ENCODE data around the gene EPM2A. TPM values are rescaled to one million over a fixed set of nuclear protein-coding genes. Genes with fewer than 3 reads are reported as not detected.
A peak's percentile ranks its signal among the peaks of the same experiment; 100 is the strongest.

EPM2A gene
- total RNA-seq, 1 donor from 2014 or later = 17.7 TPM

DNA sequence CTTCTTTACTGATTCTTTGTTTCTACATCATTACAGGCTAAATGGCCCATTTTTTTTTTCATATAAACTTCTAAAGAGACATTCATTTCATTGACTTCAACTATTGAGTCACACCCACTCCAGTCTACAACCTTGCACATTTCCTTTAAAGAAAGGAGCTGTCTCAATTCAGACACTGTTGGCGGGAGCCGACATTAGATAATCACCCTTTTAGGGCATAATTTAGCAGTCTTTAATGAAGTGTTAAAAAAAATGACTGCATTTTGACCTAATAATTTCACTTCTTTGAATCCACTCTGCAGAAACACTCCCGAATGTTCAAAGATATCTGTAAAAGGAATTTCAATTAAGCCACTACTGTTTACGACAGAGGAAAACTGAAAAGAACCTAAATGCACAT, 1.5 kb downstream of the EPM2A start:
- peak overlapping the region in 2 of 3 donors; percentile 23 to 85 for H3K9ac ChIP-seq (ENCODE audit: low read depth in 1 of 3, low read length in 3 of 3)
- H3K4me1 ChIP-seq (ENCODE audit: control insufficient read depth in 3 of 3, insufficient read depth in 3 of 3, low read length in 3 of 3) = peaks cover 0 to 10% (median 4%) of the 10 kb centered on the region in 3 donors
- no peaks in the 10 kb centered on the region for H3K36me3 ChIP-seq (ENCODE audit: control insufficient read depth in 3 of 3, insufficient read depth in 3 of 3, low read length in 3 of 3)
- no peaks in the 10 kb centered on the region for H3K9me3 ChIP-seq (ENCODE audit: control insufficient read depth in 3 of 3, low read length in 3 of 3)
- no peaks in the 10 kb centered on the region for H3K27me3 ChIP-seq (ENCODE audit: control insufficient read depth in 3 of 3, insufficient read depth in 3 of 3, low read length in 3 of 3)
- H3K4me3 ChIP-seq (ENCODE audit: low read length in 3 of 3) = peak overlapping the region in 2 of 3 donors; percentile 76
- peak overlapping the region; percentile 99 for H3K27ac ChIP-seq (ENCODE audit: low read depth, low read length)

DNA sequence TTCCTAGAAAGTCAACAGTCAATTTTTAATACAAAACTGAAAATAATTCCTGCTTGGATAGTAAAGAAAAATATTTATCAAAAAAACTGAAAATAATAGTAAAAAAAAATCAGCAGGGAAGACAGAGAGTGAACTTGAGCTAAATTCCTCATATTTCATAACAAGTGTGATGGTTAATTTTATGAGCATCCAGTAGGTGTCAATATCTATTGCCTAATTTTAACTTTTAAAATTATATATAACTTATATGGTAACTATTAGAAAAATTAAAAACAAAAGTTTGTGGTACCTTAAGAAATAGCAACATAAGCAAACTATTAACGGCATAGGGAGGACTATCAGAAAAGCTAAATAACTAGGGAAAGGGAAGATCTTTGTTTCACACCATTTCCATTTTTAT, 2.1 kb downstream of the EPM2A start:
- H3K9ac ChIP-seq (ENCODE audit: low read depth in 1 of 3, low read length in 3 of 3) = no peak overlapping the region
- peaks cover 0 to 10% (median 4%) of the 10 kb centered on the region in 3 donors for H3K4me1 ChIP-seq (ENCODE audit: control insufficient read depth in 3 of 3, insufficient read depth in 3 of 3, low read length in 3 of 3)
- H3K4me3 ChIP-seq (ENCODE audit: low read length in 3 of 3) = no peak overlapping the region
- H3K9me3 ChIP-seq (ENCODE audit: control insufficient read depth in 3 of 3, low read length in 3 of 3) = no peaks in the 10 kb centered on the region
- no peak overlapping the region for H3K27ac ChIP-seq (ENCODE audit: low read depth, low read length)
- no peaks in the 10 kb centered on the region for H3K36me3 ChIP-seq (ENCODE audit: control insufficient read depth in 3 of 3, insufficient read depth in 3 of 3, low read length in 3 of 3)
- no peaks in the 10 kb centered on the region for H3K27me3 ChIP-seq (ENCODE audit: control insufficient read depth in 3 of 3, insufficient read depth in 3 of 3, low read length in 3 of 3)

DNA sequence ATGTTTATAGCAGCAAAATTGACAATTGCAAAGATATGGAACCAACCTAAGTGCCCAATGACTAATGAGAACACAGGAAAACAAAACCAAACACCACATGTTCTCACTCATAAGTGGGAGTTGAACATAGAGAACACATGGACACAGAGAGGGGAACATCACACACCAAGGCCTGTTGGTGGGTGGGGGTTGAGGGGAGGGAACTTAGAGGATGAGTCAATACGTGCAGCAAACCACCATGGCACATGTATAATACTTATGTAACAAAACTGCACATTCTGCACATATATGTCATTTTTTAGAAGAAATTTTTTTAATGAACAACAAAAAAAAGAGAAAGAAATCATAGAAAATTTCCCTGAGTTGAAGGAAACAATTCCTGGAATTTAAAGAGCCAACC, 3.9 kb downstream of the EPM2A start:
- H3K9ac ChIP-seq (ENCODE audit: low read depth in 1 of 3, low read length in 3 of 3) = no peak overlapping the region
- no peaks in the 10 kb centered on the region for H3K36me3 ChIP-seq (ENCODE audit: control insufficient read depth in 3 of 3, insufficient read depth in 3 of 3, low read length in 3 of 3)
- H3K9me3 ChIP-seq (ENCODE audit: control insufficient read depth in 3 of 3, low read length in 3 of 3) = no peaks in the 10 kb centered on the region
- H3K4me3 ChIP-seq (ENCODE audit: low read length in 3 of 3) = no peak overlapping the region
- no peak overlapping the region for H3K27ac ChIP-seq (ENCODE audit: low read depth, low read length)
- H3K4me1 ChIP-seq (ENCODE audit: control insufficient read depth in 3 of 3, insufficient read depth in 3 of 3, low read length in 3 of 3) = peaks cover 0 to 10% (median 4%) of the 10 kb centered on the region in 3 donors
- no peaks in the 10 kb centered on the region for H3K27me3 ChIP-seq (ENCODE audit: control insufficient read depth in 3 of 3, insufficient read depth in 3 of 3, low read length in 3 of 3)

DNA sequence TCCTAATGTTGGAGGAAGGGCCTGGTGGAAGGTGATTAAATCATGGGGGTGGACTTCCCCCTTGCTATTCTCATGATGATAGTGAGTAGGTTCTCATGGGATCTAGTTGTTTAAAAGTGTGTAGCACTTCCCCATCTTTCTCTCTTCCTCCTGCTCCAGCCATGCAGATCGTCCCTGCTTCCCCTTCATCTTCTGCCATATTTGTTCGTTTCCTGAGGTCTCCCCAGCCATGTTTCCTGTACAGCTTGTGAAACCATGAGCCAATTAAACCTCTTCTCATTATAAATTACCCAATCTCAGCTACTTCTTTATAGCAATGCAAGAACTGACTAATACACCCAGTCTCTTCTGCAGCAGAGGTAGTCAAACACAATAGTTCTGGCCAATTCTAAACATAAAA, 5.4 kb downstream of the EPM2A start:
- H3K27ac ChIP-seq (ENCODE audit: low read depth, low read length) = no peak overlapping the region
- H3K27me3 ChIP-seq (ENCODE audit: control insufficient read depth in 3 of 3, insufficient read depth in 3 of 3, low read length in 3 of 3) = no peaks in the 10 kb centered on the region
- H3K9me3 ChIP-seq (ENCODE audit: control insufficient read depth in 3 of 3, low read length in 3 of 3) = no peaks in the 10 kb centered on the region
- H3K4me1 ChIP-seq (ENCODE audit: control insufficient read depth in 3 of 3, insufficient read depth in 3 of 3, low read length in 3 of 3) = peaks cover 0 to 8% (median 4%) of the 10 kb centered on the region in 3 donors
- H3K4me3 ChIP-seq (ENCODE audit: low read length in 3 of 3) = no peak overlapping the region
- H3K36me3 ChIP-seq (ENCODE audit: control insufficient read depth in 3 of 3, insufficient read depth in 3 of 3, low read length in 3 of 3) = no peaks in the 10 kb centered on the region
- no peak overlapping the region for H3K9ac ChIP-seq (ENCODE audit: low read depth in 1 of 3, low read length in 3 of 3)

DNA sequence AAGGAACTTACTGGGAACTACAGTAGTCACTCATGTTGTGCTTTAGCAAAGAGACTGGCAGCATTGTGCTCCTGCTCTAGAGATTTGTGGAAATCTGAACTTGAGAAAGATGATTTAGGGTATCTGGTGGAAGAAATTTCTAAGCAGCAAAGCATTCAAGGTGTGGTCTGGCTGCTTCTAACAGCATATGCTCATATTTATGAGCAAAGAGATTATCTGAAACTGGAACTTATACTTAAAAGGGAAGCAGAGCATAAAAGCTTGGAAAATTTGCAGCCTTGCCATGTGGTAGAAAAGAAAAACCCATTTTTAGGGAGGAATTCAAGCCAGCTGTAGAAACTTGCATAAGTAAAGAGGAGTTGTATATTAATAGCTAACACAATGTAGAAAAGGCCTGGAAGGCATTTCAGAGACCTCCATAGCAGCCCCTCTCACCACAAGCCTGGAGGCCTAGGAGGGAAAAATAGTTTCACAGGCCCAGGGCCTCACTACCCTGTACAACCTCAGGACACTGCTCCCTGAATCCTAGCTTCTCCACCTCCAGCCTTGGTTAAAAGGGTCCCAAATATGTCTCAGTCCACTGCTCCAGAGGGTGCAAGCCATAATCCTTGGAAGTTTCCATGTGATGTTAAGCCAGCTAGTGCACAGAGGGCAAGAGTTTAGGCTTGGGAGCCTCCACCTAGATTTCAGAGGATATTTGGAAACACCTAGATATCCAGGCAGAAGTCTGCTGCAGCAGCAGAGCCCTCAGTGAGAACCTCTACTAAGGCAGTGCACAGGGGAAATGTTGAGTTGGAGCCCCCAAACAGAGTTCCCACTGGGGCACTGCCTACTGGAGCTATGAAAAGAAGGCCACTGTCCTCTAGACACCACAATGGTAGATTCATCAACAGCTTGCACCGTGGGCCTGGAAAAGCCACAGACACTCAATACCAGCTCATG, 6.6 kb downstream of the EPM2A start:
- no peaks in the 10 kb centered on the region for H3K36me3 ChIP-seq (ENCODE audit: control insufficient read depth in 3 of 3, insufficient read depth in 3 of 3, low read length in 3 of 3)
- H3K9me3 ChIP-seq (ENCODE audit: control insufficient read depth in 3 of 3, low read length in 3 of 3) = no peaks in the 10 kb centered on the region

DNA sequence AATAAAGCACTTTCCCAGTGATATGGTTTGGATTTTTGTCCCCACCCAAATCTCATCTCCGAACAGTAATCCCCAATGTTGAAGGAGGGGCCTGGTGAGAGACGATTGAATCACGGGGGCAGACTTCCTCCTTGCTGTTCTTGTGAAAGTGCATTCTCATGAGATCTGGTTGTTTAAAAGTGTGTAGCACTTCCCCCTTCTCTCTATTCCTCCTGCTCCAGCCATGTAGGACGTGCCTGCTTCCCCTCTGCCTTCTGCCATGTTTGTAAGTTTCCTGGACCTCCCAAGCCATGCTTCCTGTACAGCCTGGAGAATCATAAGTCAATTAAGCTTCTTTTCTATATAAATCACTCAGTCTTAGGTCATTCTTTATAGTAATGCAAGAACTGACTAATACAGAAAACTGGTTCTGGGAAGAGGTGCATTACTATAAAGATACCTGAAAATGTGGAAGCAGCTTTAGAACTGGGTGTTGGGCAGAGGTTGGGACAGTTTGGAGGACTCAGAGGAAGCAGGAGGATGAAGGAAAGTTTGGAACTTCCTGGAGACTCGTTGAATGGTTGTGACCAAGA, 7.4 kb downstream of the EPM2A start:
- Histone ChIP-seq H3K27me3 (ENCODE audit: control insufficient read depth in 3 of 3, insufficient read depth in 3 of 3, low read length in 3 of 3) (no peaks in the 10 kb centered on the region), H3K9me3 (ENCODE audit: control insufficient read depth in 3 of 3, low read length in 3 of 3) (no peaks in the 10 kb centered on the region), H3K36me3 (ENCODE audit: control insufficient read depth in 3 of 3, insufficient read depth in 3 of 3, low read length in 3 of 3) (no peaks in the 10 kb centered on the region), H3K9ac (ENCODE audit: low read depth in 1 of 3, low read length in 3 of 3) (no peak overlapping the region), H3K4me1 (ENCODE audit: control insufficient read depth in 3 of 3, insufficient read depth in 3 of 3, low read length in 3 of 3) (no peaks in the 10 kb centered on the region), H3K4me3 (ENCODE audit: low read length in 3 of 3) (no peak overlapping the region), H3K27ac (ENCODE audit: low read depth, low read length) (no peak overlapping the region)

More for the DNA sequence above, 6.6 kb downstream of the EPM2A start:
- no peak overlapping the region for H3K27ac ChIP-seq (ENCODE audit: low read depth, low read length)
- H3K9ac ChIP-seq (ENCODE audit: low read depth in 1 of 3, low read length in 3 of 3) = no peak overlapping the region
- no peak overlapping the region for H3K4me3 ChIP-seq (ENCODE audit: low read length in 3 of 3)
- H3K27me3 ChIP-seq (ENCODE audit: control insufficient read depth in 3 of 3, insufficient read depth in 3 of 3, low read length in 3 of 3) = no peaks in the 10 kb centered on the region
- peaks cover 0 to under 1% (median under 1%) of the 10 kb centered on the region in 3 donors for H3K4me1 ChIP-seq (ENCODE audit: control insufficient read depth in 3 of 3, insufficient read depth in 3 of 3, low read length in 3 of 3)

DNA sequence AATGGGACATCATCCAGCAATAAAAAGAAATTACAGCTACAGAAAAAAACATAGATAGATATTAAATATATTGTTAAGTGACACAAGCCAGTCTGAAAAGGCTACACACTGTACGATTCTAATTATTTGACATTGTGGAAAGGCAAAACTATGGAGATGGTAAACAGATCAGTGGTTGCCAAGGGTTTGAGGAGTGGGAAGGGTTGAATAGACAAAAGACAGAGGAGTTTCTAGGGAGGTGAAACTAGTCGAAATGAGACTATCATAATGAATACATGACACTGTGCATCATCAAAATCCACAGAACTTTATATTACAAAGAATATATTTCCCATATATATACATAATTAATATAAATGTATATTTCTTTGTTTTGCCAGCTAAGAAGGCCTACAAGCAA, 9.8 kb downstream of the EPM2A start:
- Histone ChIP-seq H3K4me1 (ENCODE audit: control insufficient read depth in 3 of 3, insufficient read depth in 3 of 3, low read length in 3 of 3) (no peaks in the 10 kb centered on the region), H3K27ac (ENCODE audit: low read depth, low read length) (no peak overlapping the region), H3K9me3 (ENCODE audit: control insufficient read depth in 3 of 3, low read length in 3 of 3) (no peaks in the 10 kb centered on the region), H3K36me3 (ENCODE audit: control insufficient read depth in 3 of 3, insufficient read depth in 3 of 3, low read length in 3 of 3) (no peaks in the 10 kb centered on the region), H3K9ac (ENCODE audit: low read depth in 1 of 3, low read length in 3 of 3) (no peak overlapping the region), H3K4me3 (ENCODE audit: low read length in 3 of 3) (no peak overlapping the region), H3K27me3 (ENCODE audit: control insufficient read depth in 3 of 3, insufficient read depth in 3 of 3, low read length in 3 of 3) (no peaks in the 10 kb centered on the region)

DNA sequence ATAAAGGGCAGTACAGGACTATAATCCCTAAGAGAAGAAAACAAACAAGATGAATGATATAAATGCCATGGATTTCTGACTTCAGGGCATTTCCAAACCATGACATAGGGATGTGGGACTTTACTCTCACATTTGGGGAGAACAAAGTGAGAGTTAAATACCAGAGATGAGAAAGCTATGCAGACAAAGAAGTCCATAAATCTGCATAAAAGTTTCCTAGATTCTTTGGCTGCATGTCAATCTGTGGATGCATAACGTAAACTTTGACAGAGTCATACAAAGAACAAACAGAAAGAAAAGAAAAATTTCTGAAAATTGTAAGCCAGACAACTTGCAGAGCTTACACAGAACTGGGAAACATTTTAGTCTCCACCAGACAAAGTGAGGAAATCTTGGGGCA, 11.7 kb downstream of the EPM2A start:
- Histone ChIP-seq H3K4me1 (ENCODE audit: control insufficient read depth in 3 of 3, insufficient read depth in 3 of 3, low read length in 3 of 3) (no peaks in the 10 kb centered on the region), H3K9ac (ENCODE audit: low read depth in 1 of 3, low read length in 3 of 3) (no peak overlapping the region), H3K36me3 (ENCODE audit: control insufficient read depth in 3 of 3, insufficient read depth in 3 of 3, low read length in 3 of 3) (peaks cover 0 to 3% (median 0%) of the 10 kb centered on the region in 3 donors), H3K27ac (ENCODE audit: low read depth, low read length) (no peak overlapping the region), H3K27me3 (ENCODE audit: control insufficient read depth in 3 of 3, insufficient read depth in 3 of 3, low read length in 3 of 3) (no peaks in the 10 kb centered on the region), H3K4me3 (ENCODE audit: low read length in 3 of 3) (no peak overlapping the region), H3K9me3 (ENCODE audit: control insufficient read depth in 3 of 3, low read length in 3 of 3) (no peaks in the 10 kb centered on the region)

DNA sequence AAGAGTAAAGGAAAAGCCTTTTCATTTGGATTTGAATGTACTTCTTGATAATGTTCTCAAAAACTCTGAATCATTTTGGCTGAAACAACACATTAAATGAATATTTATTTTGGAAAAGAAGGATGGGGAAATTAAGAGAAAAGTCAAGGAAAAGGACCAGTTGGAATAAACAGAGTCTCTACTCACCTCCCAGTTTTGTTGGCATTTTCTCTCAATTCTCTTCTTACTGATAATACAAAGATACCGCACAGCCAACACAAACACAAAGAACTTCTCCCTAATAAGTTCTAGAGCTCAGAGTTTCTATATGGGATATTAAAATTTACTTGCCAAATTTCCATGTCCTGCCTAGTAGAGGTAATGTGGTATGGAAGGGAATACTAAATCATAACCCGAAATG, 13.1 kb downstream of the EPM2A start:
- H3K27ac ChIP-seq (ENCODE audit: low read depth, low read length) = no peak overlapping the region
- H3K9ac ChIP-seq (ENCODE audit: low read depth in 1 of 3, low read length in 3 of 3) = no peak overlapping the region
- H3K9me3 ChIP-seq (ENCODE audit: control insufficient read depth in 3 of 3, low read length in 3 of 3) = no peaks in the 10 kb centered on the region
- H3K4me3 ChIP-seq (ENCODE audit: low read length in 3 of 3) = no peak overlapping the region
- peaks cover 0 to 3% (median 0%) of the 10 kb centered on the region in 3 donors for H3K36me3 ChIP-seq (ENCODE audit: control insufficient read depth in 3 of 3, insufficient read depth in 3 of 3, low read length in 3 of 3)
- H3K4me1 ChIP-seq (ENCODE audit: control insufficient read depth in 3 of 3, insufficient read depth in 3 of 3, low read length in 3 of 3) = no peaks in the 10 kb centered on the region
- H3K27me3 ChIP-seq (ENCODE audit: control insufficient read depth in 3 of 3, insufficient read depth in 3 of 3, low read length in 3 of 3) = no peaks in the 10 kb centered on the region

DNA sequence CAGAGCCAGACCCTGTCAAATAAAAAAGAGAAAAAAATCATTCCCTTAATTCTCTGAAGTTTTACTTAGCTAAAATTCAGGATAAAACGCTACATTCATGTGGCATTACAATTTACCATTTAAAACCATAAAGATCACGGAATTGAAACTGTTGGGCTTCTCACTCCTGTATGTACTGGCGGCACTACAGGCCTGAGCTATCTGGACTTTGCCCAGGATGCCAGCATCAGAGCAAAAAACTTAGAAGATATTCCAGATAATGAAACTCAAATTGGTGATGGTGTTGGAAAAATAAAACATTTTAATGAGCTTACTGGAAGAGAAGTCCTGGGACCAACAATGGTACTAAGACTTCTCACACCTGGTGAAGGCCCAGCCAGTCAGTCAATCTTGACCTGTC, 14.2 kb downstream of the EPM2A start:
- Histone ChIP-seq H3K4me1 (ENCODE audit: control insufficient read depth in 3 of 3, insufficient read depth in 3 of 3, low read length in 3 of 3) (no peaks in the 10 kb centered on the region), H3K27ac (ENCODE audit: low read depth, low read length) (no peak overlapping the region), H3K4me3 (ENCODE audit: low read length in 3 of 3) (no peak overlapping the region), H3K9ac (ENCODE audit: low read depth in 1 of 3, low read length in 3 of 3) (no peak overlapping the region), H3K36me3 (ENCODE audit: control insufficient read depth in 3 of 3, insufficient read depth in 3 of 3, low read length in 3 of 3) (peaks cover 0 to 3% (median 0%) of the 10 kb centered on the region in 3 donors), H3K27me3 (ENCODE audit: control insufficient read depth in 3 of 3, insufficient read depth in 3 of 3, low read length in 3 of 3) (no peaks in the 10 kb centered on the region), H3K9me3 (ENCODE audit: control insufficient read depth in 3 of 3, low read length in 3 of 3) (no peaks in the 10 kb centered on the region)
